HG02642 (cell line): ENCODE results near the gene CCDC110.
A peak's percentile ranks its signal among the peaks of the same experiment; 100 is the strongest.
"Not testable (repeated sequence)": the region's sequence is repeated elsewhere in the genome, so short reads cannot be mapped to it uniquely, and the experiment has no call there.

Experiments
- ATAC-seq: cut with Tn5 transposase; IDR thresholded peaks from one replicate; pipeline ENCODE4 v1.9.1; 2021; ENCODE audit warnings: mild to moderate bottlenecking; ENCODE audit not compliant: unreplicated experiment, poor library complexity

The CCDC110 gene

DNA sequence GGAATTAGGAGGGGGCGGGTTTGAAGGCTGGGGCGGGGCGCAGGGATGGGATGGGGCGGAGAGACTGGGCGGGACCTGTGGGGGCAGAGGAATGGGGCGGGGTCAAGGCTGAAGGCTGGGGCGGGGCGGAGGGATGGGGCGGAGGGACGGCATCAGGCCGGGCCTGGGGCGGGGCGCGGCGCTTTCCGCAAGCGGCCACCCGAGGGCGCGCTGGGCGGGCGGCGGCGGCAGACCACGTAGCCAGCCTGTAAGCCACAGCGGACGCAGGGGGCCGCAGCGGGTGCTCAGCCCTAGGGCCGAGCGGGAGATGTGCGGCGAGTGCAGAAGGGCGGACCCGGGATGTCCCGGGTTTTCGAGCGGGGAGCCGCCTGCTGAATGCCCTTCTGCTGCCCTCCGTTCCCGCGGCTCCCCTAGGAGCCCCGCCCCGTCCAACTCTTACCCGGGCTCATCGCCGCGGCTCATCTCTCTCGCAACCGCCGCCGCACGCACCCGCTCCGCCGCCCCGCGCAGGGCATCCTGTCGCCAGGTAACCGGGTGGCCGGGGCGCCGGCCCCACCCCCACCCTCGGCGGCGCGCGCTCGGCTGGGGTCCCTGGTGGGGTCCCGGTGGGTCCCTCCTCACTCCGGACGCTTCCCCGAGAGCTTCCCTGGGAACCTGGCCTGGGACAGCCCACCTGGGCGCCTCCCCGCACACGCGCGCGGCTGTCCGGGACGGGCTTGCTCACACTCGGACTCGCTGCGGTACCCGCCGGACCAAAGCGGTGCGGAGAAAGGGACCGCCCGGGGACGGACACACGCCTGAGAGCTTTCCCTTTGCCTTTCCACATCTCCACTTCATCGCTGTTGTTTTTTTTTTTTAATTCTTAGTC lies at the start of gene CCDC110:
CCDC110 (minus strand) TSS at position 499 of the 868 bp plus-strand sequence; CDS start at position 449, 50 bp downstream.
- peak; percentile 95 for ATAC-seq

DNA sequence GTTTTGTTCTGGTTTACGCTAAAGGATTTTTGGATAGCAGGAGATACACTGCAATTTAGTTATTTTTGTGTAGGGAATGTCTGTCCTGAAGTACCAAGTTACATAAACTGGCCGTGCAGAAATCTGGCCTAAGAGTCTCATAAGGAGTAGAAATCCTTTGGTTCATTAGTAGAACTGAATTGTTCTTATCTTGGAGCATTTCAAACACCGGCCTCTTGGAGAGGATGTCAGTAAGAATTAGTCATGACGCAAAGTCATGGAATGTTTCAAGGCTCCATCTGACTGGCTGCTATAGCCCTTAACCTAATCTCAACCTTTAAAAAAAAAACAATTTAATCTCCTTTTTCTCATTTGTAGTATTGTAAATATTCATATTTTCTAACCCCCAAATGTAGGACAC lies 48.6 kb upstream of the CCDC110 start:
- ATAC-seq: no peak

DNA sequence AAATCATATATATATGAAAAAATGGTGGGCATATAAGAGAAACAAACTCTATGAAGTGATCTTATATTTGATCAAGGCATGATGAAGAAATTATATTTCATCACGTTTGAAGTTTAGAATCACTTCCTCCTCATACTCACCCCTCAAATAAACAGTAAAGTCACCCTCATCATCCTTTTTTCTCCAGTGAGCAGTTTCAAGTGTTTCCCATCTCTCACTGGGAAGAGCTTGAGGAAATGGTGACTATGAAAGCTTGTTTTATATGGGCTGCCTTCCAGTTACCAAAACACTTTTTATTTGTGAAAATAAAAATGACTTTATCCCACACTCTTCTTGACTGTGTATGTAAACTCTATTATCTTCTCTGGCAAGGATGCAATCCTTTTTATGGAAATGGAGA lies 47.0 kb upstream of the CCDC110 start:
- ATAC-seq: no peak

DNA sequence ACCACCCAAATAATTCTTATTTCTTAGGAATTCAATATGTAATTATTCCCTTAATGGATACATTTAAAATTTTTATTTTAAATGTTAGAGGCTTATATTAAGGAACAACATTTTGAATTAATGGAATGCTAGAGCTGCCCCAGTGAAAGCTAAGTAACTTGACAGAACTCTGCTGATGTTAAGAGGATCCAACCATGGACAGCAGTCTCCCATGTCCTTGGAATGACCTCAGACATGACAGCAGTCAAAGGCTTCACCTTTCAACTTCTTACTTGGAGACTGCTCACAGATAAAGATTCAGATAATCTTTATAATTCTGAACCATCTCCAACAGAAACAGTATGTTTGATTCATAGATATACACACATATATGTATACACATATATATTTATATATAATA lies 46.5 kb upstream of the CCDC110 start:
- ATAC-seq: no peak

DNA sequence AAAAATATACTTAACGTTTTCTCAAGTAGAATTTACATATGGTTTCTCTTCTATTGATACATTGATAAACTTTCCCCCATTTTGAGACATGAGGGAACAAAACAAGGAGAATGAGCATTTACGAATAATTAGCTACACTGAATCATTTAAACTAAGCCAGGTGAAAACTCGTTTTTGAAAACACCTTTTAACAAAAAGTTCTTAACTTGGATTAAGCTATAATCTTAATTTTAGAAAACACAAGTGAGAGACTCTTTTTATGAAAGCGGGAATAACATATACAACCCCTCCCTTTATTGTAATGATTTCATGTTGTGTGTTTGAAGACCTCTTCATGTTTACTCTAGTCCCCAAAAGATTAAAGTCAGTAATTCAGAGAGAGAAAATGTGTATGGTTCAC lies 43.7 kb upstream of the CCDC110 start:
- no peak for ATAC-seq

DNA sequence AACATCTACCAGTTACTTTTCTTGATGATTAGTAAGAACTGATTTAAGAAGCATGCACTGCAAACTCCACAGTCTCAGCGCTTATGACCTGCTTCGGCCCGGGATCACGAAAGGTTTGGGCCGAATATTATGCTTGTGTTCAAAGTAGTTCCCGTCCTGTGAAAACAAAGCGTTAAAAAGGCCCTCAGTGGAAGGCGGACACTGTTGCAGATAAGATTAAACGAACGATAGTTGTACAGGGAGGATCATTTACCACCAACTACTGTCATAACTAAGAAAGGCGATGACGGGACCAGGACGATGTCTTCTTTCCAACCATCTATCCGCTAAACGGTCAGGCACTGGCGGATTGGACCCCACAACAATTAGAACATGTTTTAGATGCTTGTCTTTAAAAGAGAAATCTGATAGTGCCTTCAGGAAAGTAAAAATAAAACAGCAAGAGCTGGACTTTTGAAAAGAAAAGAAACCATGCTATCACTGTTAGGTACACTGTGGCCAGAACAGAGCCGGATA lies 42.7 kb upstream of the CCDC110 start:
- no peak for ATAC-seq

DNA sequence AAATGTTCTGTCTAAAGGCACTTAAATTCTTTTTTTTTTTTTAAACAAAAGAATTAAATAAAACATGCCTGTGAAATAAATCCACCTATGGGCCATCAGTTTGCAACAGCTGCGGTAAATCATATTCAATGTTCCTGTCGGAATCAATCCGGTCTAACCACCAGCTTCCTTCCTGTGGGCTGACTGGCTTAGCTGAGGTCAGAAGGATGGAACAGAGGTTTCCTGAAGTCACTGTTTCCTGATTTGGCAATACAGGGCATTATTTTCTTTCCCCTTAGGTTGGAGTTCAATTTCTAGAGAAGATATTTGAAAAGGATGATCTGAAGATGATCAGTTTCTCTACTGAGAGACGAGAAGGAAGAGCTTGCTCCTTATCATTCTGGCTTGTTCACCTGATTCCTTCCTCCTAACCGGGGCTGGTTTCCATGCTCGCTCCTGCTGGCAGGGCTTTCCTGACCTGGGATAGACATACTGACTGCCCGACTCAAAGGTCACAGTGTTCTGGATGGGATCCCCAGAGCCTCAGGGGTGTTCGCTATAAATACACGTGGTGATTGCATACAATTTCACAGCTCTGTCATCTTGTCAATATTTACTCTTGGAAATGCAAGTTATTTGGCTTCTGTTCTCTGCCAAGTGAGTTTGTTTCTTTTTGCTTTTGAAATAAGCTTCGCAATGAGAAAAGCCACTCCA lies 42.1 kb upstream of the CCDC110 start:
- ATAC-seq: no peak

DNA sequence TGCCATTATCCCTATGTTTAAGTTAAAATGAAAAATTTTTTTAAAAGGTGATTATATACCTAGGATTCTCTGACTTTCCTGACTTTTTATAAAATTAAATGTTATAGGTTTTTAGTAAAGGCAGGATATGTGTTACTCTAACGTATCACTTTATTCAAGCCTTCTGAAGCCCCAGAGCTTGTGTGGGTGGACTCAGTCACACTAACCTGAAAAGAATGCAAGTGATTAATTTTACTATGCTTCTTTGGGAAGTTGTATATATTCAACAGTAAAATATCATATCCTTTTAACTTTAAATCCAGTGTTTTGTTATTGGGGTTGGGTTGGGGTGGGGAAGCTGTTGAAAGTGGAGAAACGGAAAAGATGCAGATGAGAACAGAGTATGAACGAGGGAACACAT lies 41.0 kb upstream of the CCDC110 start:
- no peak for ATAC-seq

DNA sequence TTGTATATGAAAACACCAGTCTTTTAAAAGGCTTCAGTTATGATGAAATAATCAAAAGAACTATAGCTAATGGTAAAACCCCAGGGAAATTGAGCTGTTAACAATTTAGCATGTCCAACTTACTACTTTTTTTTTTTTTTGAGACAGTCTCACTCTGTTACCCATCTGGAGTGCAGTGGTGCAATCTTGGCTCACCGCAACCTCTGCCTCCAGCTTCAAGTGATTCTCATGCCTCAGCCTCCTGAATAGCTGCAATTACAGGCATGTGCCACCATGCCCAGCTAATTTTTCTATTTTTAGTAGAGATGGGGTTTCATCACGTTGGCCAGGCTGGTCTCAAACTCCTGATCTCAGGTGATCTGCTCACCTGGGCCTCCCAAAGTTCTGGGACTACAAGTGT lies 39.7 kb upstream of the CCDC110 start:
- not testable (repeated sequence) for ATAC-seq

DNA sequence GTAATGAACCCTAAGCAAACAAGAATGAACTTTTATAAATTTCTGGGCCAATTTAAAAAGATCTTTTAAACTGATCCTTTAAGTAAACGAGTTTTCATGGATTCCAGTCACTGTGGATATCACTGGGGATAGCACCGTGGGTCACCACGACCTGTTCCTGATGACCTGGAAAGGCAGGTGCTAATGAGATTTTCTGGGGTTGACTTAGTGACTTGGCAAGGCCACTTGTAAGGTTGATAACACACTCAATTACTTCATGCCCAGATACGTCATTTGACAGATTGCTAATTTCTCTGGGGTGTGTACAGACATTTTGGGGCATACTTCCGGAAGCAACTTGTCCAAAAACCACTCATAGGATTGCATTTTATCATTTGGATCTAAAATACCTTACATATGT lies 39.3 kb upstream of the CCDC110 start:
- no peak for ATAC-seq

DNA sequence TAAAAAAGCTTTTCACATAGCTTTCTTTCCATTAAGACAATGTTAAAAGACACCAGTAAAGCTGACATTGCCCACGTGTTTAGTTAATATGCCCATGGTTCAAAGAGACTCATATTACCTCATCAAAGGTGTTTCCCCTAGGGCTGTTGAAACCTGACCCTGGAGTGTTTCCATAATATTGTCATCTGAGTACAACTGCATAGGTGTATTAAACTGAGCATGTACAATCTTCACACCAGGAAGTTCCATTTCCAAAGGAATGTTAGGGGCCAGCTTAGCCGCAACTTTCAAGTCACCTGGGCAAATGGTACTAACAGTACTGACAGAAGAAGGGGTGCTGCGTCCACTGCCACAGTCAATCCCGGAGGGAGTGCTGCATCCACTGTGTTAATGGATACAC lies 36.6 kb upstream of the CCDC110 start:
- ATAC-seq: no peak

DNA sequence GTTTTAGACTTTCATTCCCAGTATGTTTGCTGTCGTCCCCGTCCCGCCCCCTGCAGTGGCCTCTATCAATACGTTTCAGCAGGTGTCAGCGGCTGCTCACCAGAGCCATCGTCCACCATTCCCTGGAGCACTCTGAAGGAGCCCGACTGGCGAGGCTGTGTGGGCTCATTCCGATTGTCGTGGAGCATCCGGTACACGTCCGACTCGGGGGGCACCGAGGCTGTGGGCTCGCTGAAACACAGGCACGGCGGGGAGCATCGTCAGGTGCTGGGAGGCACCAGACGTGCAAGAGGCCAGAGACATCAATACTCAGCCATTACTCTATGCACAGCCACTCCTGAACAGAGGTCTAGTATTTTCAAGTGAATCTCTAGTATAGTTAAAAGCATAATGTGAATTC lies 34.9 kb upstream of the CCDC110 start:
- ATAC-seq: no peak

DNA sequence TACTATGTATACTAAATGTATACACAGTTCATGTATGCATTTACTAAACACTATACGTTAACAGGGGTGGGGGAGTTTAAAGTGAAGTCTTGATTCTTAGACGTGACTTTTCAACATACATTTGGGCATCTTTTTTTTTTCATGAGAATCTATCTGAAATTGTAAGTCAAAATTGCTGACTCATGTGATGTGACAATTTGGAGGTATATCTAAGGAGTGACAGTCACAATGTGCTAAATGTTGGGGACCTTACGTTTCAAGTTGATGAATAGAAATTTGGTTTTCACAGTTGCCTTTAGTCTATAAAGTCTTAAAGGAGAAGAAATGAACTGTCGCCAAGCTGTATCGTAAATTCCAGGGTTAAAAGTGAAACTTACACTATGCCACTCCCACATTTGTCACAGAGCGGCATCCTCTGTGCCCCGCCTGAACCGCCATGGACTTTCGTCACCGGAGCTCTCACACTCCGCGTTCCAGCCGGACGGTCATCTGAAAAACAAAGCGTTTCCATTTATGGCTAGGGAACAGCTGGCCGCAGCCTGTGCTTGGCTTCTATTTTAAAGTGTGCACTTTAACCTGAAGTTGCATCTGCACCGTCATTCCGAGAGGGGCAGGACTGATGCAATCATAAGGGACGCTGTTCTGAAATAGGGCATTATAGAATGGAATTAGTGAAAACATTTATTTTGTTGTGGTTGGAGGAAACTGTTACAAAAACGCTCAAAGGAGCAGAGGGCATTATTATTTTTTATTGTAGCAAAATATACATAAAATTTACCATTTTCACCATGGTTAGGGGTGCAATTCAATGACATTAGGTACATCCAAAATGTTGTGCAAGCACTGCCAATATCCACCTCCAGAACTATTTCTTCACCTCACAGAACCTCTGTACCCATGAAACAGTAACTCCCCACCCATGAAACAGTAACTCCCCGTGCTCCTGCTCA lies 32.8 kb upstream of the CCDC110 start:
- no peak for ATAC-seq

DNA sequence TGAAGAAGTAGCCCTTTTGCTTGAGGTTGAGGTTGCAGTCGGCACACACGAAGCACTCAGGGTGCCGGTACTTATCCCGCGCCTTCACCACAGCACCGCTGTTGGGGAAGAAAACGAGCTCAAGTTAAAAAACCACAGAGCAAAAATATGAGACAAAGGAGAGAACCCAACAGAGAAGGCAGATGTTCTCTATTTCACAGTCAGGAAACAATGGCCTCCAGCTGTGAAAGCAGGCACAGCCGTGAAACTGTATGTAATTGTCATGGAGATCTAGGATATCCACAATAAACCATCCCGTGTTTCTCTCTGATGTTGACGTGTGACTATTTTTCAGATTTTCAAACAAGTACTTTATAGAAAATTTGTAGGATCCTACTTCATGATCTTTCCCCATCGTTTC lies 30.9 kb upstream of the CCDC110 start:
- no peak for ATAC-seq

DNA sequence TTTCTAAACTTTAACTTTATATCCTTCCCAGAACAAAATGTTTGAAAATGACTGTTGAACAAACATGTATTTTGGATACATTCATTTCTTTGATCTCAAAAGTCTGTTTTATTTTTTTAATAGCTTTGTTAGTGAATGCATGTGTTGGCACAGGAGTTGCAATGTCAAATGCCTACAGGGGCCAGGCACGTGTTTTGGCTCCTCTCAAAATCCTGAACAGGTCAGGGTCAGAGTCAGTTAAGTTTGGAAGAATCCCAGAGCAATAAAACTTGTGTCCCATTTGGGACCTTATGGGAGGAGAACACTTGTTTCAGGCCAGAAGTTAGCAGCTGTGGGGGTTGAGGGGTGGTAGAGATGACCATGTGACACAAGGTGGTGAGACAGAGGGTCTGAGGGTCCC lies 29.0 kb upstream of the CCDC110 start:
- ATAC-seq: no peak

DNA sequence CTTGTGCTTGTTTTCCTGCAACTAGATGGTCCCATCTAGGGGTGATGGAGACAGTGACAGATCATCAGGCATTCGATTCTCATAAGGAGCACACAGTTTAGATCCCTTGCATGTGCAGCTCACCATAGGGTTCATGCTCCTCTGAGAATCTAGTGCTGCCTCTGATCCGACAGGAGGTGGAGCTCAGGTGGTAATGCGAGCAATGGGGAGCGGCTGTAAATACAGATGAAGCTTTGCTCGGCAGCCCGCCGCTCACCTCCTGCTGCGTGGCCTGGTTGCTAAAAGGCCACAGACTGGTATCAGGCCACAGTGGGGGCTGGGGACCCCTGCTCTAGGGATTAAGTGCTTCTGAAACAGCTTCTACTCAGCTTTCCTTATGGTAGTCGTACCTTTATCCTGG lies 28.5 kb upstream of the CCDC110 start:
- no peak for ATAC-seq

DNA sequence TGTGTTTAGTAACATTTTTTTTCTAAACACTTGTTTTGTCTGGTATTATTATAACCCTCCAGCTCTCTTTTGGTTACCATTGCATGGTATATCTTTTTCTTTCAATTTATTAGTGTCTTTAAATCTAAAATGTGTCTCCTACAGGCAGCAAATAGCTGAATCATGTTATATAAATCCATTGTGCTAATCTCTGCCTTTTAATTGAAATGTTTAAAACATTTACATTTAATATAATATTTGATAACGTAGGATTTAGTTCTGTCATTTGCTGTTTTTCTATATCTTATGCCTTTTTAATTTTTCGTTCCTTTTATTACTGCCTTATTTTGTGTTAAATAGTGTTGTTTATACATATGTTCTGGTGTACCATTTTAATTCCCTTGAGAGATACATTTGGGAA lies 17.1 kb upstream of the CCDC110 start:
- ATAC-seq: no peak

DNA sequence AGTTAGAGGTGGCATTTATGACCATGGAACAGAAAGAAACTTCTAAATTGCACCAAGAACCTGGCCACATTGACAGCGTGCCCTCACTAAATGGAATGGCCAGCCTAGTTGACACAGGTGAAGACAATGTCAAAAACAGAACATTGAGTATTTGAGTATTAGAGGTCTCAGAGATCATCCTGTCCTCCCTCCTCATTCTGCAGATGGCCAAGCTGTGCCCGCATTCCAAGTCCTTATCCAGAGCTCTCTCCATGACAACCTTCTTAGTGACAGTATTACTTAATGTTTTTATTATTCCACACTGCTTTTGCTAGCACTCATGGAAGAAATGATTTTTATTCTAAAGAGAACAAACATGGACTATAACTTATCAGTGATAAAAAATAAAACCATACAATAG lies 9.9 kb upstream of the CCDC110 start:
- ATAC-seq: no peak

DNA sequence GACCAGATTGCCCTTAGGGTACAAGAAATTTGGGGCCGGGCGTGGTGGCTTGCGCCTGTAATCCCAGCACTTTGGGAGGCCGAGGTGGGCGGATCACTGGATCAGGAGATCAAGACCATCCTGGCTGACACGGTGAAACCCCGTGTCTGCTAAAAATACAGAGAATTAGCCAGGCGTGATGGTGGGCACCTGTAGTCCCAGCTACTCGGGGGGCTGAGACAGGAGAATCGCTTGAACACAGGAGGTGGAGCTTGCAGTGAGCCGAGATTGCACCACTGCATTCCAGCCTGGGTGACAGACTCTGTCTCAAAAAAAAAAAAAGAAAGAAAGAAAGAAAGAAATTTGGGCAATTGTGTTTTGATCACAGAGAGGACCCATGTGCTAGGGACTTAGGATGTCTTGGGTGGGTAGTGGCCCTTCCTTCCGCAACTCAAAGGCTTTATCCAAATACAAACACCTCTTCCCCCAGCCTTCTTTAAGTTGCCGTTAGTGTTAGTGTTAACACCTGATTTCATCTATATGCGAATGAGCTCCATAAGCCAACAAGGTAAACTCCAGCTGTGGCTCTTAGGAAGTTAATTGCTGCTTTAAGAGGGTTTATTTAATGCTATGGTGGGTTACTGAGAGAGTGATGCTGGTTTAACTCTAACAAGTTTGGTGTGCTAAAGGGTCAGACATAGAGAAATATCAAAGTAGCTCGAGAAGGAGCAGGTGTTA lies 8.6 kb upstream of the CCDC110 start:
- ATAC-seq: peak; percentile 24

DNA sequence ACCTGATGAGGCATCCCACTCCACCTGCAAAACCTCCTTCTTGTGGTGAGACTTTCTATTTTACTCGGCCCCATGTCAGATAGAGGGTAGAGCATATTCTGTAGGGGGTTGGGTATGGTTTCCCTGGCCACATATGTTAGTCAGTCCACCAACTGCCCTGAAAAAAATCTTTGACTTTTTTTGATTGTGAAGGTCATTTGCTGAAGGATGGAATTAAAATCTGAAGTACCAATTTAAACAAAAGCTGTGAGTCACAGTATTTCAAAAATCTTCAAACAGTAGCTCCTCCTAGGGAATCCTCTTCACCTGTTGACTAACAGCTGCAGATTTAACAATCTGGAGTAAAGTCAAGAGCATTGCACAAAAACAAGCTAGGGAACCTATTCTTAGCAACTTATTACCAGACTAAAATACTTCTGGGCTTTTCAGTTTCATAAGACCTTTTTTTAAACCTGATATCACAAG lies 8.0 kb upstream of the CCDC110 start:
- peak; percentile 93 for ATAC-seq
